ENCODE measurements around the gene EDN1. TPM values are rescaled to one million over a fixed set of nuclear protein-coding genes. Genes with fewer than 3 reads are reported as not detected.
"Not testable (repeated sequence)": the region's sequence is repeated elsewhere in the genome, so short reads cannot be mapped to it uniquely, and the experiment has no call there.

The EDN1 gene
- total RNA-seq, 4 donors from 2014 or later, result 3.6 to 23.2 (median 14.2) TPM

DNA sequence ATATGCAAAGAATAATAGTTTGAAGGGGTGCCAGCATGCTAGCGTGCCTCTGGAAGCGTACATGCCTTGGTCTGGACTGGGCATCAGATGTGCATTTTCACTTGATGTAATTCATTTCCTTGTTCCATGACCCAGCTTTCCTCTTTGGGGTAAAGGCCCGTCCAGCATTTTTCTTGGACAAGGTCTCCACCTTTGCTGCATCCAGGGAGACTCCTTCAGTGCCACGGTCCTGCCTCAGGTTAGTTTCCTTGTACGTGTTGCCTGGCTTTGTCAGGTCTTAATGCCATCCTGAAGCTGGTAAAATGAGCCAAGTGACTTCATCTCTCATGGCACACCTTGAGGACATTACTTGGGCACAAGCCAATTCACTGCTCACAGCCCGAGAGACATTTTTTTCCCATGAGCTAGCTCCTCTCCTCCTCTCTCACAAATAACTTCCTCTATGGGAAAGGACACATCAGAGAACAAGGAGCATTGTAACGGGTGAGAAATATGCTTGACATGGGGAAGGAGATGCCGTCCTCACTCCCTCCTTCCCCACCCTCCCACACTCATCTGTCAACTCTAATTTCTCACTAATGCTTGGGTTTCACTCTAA lies 23.9 kb downstream of the EDN1 start:
- Histone ChIP-seq H3K27me3 (no peaks in the 10 kb centered on the region), H3K9me3 (no peaks in the 10 kb centered on the region), H3K4me1 (peaks cover 0 to 9% (median 4%) of the 10 kb centered on the region in 4 donors), H3K27ac (peak overlapping the region in 2 of 4 donors; percentile 3 to 35), H3K36me3 (no peaks in the 10 kb centered on the region), H3K4me3 (no peak overlapping the region)
- in situ Hi-C loops (cut with MboI; ENCODE audit: low pct_ligation_motif_present in 1 of 4, low pct_unique_long_range_greater_than_20kb in 1 of 4, low sequenced_read_pairs in 3 of 4) (loop anchor here in 1 of 4 donors (25.0 kb wide), 1 partner anchor 273 kb away; no protein-coding TSS in a partner anchor), intact Hi-C loops (cut with DNase I; ENCODE audit: low total_unique reads) (no loop called here)
- TF ChIP-seq EP300 (IDR thresholded peaks at IDR 0.05; ENCODE audit: low read depth) (no peak), POLR2AphosphoS5 (IDR thresholded peaks at IDR 0.05) (peak in 1 of 3 donors; percentile 16), POLR2A (IDR thresholded peaks at IDR 0.05) (no peak)
- TF ChIP-seq, protein P1, sequence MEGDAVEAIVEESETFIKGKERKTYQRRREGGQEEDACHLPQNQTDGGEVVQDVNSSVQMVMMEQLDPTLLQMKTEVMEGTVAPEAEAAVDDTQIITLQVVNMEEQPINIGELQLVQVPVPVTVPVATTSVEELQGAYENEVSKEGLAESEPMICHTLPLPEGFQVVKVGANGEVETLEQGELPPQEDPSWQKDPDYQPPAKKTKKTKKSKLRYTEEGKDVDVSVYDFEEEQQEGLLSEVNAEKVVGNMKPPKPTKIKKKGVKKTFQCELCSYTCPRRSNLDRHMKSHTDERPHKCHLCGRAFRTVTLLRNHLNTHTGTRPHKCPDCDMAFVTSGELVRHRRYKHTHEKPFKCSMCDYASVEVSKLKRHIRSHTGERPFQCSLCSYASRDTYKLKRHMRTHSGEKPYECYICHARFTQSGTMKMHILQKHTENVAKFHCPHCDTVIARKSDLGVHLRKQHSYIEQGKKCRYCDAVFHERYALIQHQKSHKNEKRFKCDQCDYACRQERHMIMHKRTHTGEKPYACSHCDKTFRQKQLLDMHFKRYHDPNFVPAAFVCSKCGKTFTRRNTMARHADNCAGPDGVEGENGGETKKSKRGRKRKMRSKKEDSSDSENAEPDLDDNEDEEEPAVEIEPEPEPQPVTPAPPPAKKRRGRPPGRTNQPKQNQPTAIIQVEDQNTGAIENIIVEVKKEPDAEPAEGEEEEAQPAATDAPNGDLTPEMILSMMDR (IDR thresholded peaks at IDR 0.05), result no peak
- WGBS, 2 donors (ENCODE audit: low coverage in 1 of 2), result 41 to 52% methylated on average over 5 to 8 of the region's 8 CpGs
- DNase-seq, result peak; percentile 38

DNA sequence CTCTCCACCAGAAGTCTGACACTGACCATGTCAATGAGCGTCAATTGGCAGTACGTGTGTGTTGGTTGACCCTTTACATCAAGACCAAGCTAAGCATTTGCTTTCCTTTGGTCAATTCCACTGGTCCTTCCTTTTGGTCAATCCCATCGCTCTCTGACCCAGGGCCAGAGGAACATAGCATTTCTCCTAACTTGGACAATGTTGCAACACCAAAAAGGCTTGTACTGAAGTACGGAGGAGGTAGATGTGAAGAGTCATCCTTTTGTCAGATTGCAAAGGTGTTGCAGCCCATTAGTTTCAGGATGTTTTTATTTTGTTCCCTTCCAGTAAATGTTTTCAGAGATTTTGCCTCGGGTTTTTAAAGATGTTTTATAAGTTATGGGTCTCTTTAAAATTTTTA lies 24.6 kb downstream of the EDN1 start:
- Histone ChIP-seq H3K4me3 (no peak overlapping the region), H3K27ac (no peak overlapping the region), H3K4me1 (peaks cover 0 to 9% (median 4%) of the 10 kb centered on the region in 4 donors), H3K9me3 (no peaks in the 10 kb centered on the region), H3K27me3 (no peaks in the 10 kb centered on the region), H3K36me3 (no peaks in the 10 kb centered on the region)
- WGBS, 2 donors (ENCODE audit: low coverage in 1 of 2), result 86 to 88% methylated on average over 5 of the region's 5 CpGs
- intact Hi-C loops (cut with DNase I; ENCODE audit: low total_unique reads) (no loop called here), in situ Hi-C loops (cut with MboI; ENCODE audit: low pct_ligation_motif_present in 1 of 4, low pct_unique_long_range_greater_than_20kb in 1 of 4, low sequenced_read_pairs in 3 of 4) (loop anchor here in 1 of 4 donors (25.0 kb wide), 1 partner anchor 273 kb away; no protein-coding TSS in a partner anchor)
- TF ChIP-seq EP300 (IDR thresholded peaks at IDR 0.05; ENCODE audit: low read depth) (no peak), POLR2A (IDR thresholded peaks at IDR 0.05) (no peak), POLR2AphosphoS5 (IDR thresholded peaks at IDR 0.05) (no peak)
- TF ChIP-seq, protein P1 (IDR thresholded peaks at IDR 0.05), result no peak
- no peak for DNase-seq

DNA sequence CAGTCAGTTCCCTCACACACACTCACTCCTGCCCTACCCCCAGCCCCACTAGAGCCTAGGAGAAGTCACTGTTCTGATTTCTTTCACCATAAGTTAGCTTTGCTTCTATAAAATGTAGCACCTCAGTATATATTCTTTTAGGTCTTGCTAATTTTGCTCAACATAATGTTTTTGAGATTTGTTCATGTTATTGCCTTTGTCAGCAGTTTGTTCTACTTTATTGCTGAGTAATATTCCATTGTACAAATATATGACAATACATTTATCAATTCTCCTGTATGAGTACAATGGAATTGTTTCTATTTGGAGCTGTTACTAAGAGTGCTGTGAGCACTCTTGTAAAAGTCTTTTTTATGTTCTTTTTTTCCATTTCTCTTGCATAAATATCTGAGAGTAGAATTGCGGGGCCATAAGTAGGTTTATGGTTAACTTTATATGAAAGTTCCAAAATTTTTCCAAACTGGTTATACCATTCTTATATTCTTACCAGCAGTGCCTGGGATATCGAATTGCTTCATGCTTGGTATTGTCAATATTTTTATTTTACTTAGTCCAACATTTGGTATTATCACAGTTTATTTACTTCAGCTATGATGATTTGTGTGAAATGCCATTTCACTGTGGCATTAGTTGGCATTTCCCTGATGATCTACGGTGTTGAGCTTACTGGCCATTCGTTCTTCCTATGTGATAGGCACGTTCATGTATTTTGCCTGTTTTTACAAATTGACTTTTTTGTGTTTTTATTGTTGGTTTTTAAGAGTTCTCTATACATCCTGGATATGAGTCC lies 25.3 kb downstream of the EDN1 start:
- Histone ChIP-seq H3K36me3 (no peaks in the 10 kb centered on the region), H3K27me3 (no peaks in the 10 kb centered on the region), H3K4me1 (peaks cover 0 to 9% (median 4%) of the 10 kb centered on the region in 4 donors), H3K9me3 (no peaks in the 10 kb centered on the region), H3K27ac (no peak overlapping the region), H3K4me3 (no peak overlapping the region)
- in situ Hi-C loops (cut with MboI; ENCODE audit: low pct_ligation_motif_present in 1 of 4, low pct_unique_long_range_greater_than_20kb in 1 of 4, low sequenced_read_pairs in 3 of 4), result loop anchor here in 1 of 4 donors (25.0 kb wide), 1 partner anchor 272 kb away; no protein-coding TSS in a partner anchor
- TF ChIP-seq EP300 (IDR thresholded peaks at IDR 0.05; ENCODE audit: low read depth) (no peak), POLR2AphosphoS5 (IDR thresholded peaks at IDR 0.05) (no peak), POLR2A (IDR thresholded peaks at IDR 0.05) (no peak)
- 87 to 94% methylated on average over 5 of the region's 5 CpGs for WGBS, 2 donors (ENCODE audit: low coverage in 1 of 2)
- DNase-seq, result no peak
- intact Hi-C loops (cut with DNase I; ENCODE audit: low total_unique reads), result no loop called here

DNA sequence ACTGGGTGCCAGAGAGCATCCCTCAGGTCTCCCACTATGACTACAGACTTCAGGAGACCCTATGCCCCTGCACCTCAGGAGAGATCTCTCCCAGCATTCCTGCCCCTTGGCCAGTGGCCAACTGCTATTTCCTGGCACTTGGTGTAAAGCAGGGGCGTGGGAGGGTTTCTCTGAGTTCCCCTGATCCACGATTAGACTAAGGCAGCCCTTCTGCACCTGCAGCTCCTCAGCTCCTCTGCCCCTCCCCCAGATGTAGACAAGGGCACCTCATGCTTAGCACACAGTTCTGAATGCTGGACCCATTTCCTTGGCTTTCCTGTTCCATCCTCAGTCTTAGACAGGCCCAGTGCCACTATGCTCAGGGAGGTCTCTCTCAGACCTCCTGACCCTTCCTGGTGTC lies 28.6 kb downstream of the EDN1 start:
- Histone ChIP-seq H3K4me3 (no peak overlapping the region), H3K27ac (no peak overlapping the region), H3K36me3 (no peaks in the 10 kb centered on the region), H3K4me1 (peaks cover 0 to 5% (median 2%) of the 10 kb centered on the region in 4 donors), H3K27me3 (no peaks in the 10 kb centered on the region), H3K9me3 (no peaks in the 10 kb centered on the region)
- intact Hi-C loops (cut with DNase I; ENCODE audit: low total_unique reads) (no loop called here), in situ Hi-C loops (cut with MboI; ENCODE audit: low pct_ligation_motif_present in 1 of 4, low pct_unique_long_range_greater_than_20kb in 1 of 4, low sequenced_read_pairs in 3 of 4) (loop anchor here in 1 of 4 donors (25.0 kb wide), 1 partner anchor 269 kb away; no protein-coding TSS in a partner anchor)
- no peak for DNase-seq
- WGBS, 2 donors (ENCODE audit: low coverage in 1 of 2), result 46% methylated on average over 2 of the region's 2 CpGs; no CpG with 5 or more reads in 1 of the 2 donors
- TF ChIP-seq EP300 (IDR thresholded peaks at IDR 0.05; ENCODE audit: low read depth), result no peak

DNA sequence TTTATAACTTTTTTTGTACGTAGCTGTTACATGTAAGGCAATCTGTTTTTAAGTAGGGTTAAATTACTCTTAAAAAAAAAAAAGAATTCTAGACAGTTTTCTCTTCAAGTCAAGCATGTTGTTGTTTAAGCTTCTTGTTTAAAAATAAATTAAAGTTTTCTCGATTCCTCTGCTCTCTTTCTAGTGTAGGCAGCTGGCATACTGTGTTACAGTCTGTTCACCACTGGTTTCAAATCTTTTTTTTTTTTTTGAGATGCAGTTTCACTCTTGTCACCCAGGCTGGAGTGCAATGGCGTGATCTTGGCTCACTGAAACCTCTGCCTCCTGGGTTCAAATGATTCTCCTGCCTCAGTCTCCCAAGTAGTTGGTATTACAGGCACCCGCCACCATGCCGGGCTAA lies 29.9 kb downstream of the EDN1 start:
- peaks cover 0 to 11% (median 2%) of the 10 kb centered on the region in 4 donors for H3K4me1 ChIP-seq
- H3K27ac ChIP-seq; H3K4me3 ChIP-seq; H3K9me3 ChIP-seq; H3K36me3 ChIP-seq; H3K27me3 ChIP-seq; DNase-seq; intact Hi-C loops (cut with DNase I; ENCODE audit: low total_unique reads): not testable (repeated sequence)
- in situ Hi-C loops (cut with MboI; ENCODE audit: low pct_ligation_motif_present in 1 of 4, low pct_unique_long_range_greater_than_20kb in 1 of 4, low sequenced_read_pairs in 3 of 4), result loop anchor here in 1 of 4 donors (25.0 kb wide), 1 partner anchor 267 kb away; no protein-coding TSS in a partner anchor
- 88 to 92% methylated on average over 4 to 5 of the region's 5 CpGs for WGBS, 2 donors (ENCODE audit: low coverage in 1 of 2)
